GM21526 (cell line): ENCODE results near the gene ZBTB16.

Experiments
- ATAC-seq: cut with Tn5 transposase; IDR thresholded peaks from one replicate; pipeline ENCODE4 v1.9.1; 2021; ENCODE audit warnings: moderate library complexity; ENCODE audit not compliant: unreplicated experiment, low FRiP score

The ZBTB16 gene

GRCh38 chr11:114285599-114285998 is 226.1 kb downstream of the ZBTB16 start:
- no peak for ATAC-seq

GRCh38 chr11:114286229-114286628 is 226.7 kb downstream of the ZBTB16 start:
- ATAC-seq, result no peak

- ATAC-seq, result no peak
These were observed 227.6 kb downstream of the ZBTB16 start for GRCh38 chr11:114287154-114287553.

DNA sequence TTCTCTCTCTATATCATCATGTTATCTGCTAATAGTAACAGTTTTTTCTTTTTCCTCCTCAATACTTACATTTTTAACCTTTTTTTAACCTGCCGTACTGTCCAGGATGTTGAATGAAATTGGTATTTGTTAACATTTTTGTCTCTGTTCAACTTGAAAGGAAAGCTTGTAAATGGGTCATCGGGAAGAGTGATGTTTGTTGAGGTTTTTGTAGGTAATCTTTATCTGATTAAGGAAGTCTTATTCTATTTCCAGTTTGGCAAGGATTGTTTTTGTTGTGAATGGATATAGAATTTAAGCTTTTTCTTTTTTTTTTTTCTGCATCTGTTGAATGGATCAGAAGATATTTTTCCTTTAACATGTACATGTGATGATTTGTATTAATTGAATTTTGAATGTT is 228.6 kb downstream of the ZBTB16 start:
- ATAC-seq, result no peak

DNA sequence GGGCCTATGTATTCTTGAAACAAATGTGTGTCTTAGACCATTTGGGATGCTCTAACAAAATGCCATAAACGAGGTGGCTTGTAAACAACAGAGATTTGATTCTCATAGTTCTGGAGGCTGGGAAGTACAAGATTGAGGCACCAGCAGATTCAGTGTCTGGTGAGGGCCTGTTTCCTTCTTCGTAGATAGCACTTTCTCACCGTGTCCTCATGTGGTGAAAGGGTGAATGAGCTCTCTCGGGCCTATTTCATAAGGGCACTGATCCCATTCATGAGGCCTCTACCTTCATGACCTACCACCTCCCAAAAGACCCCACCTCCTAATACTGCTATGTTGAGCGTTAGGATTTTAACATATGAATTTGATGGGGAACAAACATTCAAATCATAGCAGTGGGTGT is 230.3 kb downstream of the ZBTB16 start:
- ATAC-seq, result no peak

- ATAC-seq, result no peak
These were observed 231.2 kb downstream of the ZBTB16 start for GRCh38 chr11:114290503-114291235.

DNA sequence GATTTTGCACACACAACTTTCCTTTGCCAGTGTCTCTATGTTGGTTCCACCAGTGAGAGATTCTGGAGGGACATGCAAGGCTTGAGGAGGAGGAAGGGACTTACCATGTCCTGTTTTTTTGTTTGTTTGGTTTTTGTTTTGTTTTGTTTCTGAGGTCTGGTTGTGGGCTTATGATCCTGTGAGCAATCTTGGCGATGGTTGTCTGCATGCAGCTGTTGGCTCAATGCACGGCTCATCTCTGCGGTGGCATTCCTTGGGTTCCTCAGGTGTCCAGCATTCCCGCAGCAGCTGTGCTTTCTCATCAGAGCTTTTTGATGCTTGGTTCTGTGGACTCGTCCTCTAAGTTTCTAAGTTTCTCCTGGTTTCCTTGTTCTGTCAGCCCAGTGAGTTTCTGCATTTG is 231.9 kb downstream of the ZBTB16 start:
- no peak for ATAC-seq

DNA sequence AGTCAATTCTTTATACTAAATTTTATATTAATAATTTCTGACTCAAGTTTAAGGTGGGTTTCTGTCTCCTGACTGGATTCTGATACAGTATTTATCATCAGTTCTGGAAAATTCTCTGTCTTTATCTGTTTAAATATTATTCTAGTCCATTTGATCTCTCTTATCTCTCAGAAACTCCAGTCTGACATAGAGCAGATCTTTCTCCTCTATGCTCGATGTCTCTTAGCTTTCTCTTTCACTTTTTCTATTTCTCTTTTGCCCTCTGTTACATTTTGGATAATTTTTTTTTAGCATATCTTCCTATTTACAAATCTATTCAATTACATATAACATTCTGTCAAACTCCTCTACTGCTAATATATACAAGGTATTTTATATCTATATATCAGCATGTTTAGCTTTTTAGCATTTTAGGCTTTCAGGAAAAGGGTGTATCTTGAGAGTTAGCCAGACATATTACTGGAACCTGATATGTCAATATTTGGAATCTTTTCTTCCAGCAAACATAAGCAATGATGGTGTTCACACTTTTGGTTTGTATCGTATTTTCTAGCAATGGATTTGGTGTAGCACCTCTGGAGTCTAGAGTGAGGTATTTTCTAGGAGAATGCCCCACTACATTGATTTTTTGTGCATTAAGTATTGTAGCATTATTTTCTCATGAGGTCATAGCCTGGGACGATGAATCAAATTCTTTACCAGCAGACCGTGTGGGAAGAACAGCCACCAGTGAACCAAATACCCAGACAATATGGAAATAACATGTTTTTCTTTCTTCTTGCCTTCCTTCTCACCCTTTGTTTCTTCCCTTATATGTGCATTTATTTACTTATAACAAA is 232.6 kb downstream of the ZBTB16 start:
- no peak for ATAC-seq

DNA sequence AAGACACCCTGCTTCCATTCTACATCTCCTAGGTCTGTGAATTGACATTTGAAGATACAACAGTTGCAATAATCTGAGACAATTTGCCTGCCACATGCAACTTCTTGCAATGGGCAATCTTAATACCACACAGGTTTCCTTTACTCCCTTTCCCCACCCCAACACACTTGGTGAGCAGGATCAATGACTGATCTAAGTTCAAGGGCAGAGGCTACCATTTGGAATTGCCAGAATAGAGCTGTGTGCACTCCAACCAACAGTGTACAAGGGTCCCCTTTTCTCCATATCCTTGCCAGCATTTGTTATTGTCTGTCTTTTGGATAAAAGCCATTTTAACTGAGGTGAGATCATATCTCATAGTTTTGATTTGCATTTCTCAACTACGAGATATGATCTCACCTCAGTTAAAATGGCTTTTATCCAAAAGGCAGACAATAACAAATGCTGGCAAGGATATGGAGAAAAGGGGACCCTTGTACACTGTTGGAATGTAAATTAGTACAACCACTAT is 233.7 kb downstream of the ZBTB16 start:
- no peak for ATAC-seq

DNA sequence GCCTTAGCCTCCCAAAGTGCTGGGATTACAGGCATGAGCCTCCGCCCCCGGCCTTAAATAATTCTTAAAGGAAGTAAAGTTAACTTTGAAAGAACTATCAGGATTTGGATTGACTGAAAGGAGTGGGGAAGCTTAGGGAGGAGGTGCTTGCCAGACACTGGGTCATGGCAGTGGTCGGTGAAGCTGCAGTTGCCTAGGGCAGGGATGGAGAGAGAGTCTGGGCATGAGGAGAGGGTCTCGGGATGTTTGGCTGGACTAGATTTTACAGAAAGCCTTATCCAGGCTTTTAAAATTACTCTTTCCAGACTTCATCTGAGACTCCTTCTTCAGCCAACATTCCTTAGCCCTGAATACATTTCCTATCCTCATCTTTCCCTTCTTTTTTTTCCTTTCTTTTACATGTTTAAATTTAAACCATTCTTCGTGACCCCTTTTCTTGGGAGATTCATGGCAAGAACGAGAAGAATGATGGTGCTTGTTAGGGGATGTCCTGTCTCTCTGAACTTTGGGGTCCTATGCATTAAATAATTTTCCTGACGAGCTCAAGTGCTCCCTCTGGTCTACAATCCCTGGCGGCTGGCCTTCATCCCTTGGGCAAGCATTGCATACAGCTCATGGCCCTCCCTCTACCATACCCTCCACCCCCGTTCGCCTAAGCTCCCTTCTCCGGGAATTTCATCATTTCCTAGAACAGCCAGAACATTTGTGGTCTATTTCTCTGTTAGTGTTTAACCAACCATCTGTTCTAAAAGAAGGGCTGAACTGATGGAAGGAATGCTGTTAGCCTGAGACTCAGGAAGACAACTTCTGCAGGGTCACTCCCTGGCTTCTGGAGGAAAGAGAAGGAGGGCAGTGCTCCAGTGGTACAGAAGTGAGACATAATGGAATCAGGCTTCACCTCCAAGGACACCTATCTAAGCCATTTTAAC is 236.4 kb downstream of the ZBTB16 start, which contains the start of gene NNMT:
Gene NNMT (plus strand): TSS at position 724 of the 929 bp plus-strand sequence. CDS start 158 bp downstream, at position 882.
- no peak for ATAC-seq

DNA sequence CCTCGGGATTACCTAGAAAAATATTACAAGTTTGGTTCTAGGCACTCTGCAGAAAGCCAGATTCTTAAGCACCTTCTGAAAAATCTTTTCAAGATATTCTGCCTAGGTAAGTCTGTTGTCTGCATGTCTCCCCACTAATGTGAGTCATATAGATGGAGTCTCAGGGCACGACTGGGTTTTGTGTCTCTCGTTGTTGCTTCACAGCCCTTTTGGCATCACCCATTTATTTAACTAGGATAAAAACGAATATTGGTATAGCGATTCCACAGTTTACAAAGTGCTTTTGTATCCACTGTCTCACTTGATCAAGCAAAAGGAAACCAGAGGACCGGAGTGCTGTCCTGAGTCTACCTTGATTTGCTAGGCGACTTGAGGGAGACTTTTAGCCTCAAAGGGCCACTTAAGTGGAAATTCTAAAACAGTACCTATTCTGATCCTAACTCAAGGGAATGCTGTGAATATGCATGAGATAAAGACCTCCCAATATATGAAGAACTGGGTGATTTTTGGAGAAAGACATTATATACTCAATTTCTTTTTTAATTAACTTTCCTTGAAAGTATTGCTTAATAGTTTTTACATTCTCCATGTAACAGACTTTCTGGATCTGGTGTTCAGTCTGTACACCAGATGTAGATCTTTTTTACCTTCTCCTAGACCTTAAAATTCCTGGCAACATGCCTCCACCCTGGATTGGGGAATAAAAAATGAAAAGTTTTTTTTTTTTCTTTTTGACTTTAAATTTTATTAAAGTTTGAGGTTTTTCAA is 237.3 kb downstream of the ZBTB16 start:
- ATAC-seq, result no peak

DNA sequence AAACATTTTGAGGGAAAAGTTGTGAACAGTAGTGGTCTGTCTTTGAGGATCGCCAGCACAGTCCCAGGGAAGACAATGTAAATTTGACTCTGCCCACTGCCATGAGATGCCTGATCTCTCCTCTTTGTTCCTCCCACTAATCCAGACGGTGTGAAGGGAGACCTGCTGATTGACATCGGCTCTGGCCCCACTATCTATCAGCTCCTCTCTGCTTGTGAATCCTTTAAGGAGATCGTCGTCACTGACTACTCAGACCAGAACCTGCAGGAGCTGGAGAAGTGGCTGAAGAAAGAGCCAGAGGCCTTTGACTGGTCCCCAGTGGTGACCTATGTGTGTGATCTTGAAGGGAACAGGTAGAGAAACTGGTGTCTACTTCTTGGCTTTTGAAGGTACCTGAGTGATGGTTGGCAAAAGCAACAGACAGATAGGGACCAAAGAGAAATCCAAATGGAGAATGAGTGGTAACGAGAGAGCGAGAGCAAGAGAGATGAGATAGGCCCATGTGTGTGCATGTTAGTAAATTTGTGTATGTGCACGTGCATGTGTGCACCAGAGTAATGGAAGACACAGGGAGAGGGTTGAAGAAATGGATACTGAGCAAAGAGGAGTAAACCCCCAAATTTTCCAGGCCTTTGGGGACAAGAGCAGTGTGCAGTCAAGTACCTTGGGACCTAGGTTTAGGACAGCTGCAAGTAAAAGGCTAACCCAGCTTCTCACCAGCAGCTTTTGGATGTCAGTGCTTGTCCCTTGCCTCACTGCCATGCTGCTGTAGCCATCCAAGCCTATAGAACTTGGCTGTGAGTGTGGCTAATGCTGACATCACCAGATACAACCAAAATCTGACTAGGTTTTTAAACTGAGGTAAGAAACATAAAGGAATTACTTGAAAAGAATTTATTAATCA is 238.5 kb downstream of the ZBTB16 start:
- no peak for ATAC-seq

- no peak for ATAC-seq
These were observed 239.2 kb downstream of the ZBTB16 start for GRCh38 chr11:114298710-114299109.
